HT1080 (cell line): Measurements from ENCODE around the gene MPP7. TPM values are rescaled to one million over a fixed set of nuclear protein-coding genes. Genes with fewer than 3 reads are reported as not detected.

Experiments
- DNase-seq: peaks from one replicate; pipeline ENCODE4 v3.0.0-alpha.2; 2015; ENCODE audit warnings: low read depth
- small RNA-seq: library from RNA; depleted of rRNA; stranded (forward); fragments of <200 nt; gene quantifications from one replicate; pipeline ENCODE3, GENCODE V24; 2014
- total RNA-seq: library from RNA; depleted of rRNA; stranded (reverse); fragments of >200 nt; shearing (Covaris generic); gene quantifications from 2 replicates; pipeline ENCODE4 v1.2.3, GENCODE V29; 2014; rRNA removed

Gene MPP7
- total RNA-seq, 1 experiment from 2014 or later: 0.27 TPM

DNA sequence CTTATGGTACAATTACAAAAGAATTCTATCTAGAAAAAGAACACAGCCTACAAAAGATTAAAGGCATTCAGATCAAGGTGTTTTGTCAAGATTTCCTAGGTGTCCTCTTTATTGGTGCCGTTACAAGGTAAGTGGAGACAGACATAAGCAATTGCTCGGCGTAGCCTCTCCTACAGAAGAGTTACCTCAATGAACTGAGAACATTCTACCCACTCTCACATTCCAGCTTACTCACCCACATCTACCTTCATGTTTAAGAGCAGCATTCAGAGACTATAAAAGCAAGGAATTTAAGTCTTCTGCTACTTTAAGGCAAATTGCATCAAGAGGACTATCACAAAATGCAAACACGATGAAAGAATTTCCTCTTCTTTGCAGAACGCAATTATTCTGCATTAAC is 29.5 kb downstream of the MPP7 start:
- no peak for DNase-seq

DNA sequence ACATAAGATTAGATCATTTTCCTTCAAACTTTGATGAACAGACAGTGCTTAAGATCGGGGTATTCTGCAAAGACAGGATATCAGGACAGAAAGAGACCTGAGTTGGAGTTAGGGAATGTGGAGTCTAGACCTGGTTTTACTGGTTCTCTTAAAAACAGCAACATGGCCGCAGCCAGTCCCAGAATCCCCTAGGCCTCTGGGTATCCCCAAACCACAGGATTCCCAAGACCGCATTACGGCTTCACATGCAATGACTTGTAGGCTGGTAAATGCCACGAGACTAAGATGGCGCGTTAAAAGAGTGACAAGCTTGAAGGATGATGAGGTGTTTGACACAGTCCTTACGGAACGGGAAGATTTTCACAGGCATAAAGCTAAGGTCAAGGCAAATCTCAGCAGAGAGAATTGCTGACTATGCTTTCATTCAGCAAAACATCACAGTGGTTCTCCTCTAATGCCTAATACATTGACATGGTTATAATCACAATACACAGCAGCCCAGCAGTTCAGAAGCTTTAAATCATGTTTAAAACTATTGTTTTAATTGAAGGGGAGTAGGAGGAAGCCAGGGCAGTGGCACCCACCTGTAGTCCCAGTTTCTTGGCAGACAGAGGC is 32.9 kb downstream of the MPP7 start:
- no peak for DNase-seq

DNA sequence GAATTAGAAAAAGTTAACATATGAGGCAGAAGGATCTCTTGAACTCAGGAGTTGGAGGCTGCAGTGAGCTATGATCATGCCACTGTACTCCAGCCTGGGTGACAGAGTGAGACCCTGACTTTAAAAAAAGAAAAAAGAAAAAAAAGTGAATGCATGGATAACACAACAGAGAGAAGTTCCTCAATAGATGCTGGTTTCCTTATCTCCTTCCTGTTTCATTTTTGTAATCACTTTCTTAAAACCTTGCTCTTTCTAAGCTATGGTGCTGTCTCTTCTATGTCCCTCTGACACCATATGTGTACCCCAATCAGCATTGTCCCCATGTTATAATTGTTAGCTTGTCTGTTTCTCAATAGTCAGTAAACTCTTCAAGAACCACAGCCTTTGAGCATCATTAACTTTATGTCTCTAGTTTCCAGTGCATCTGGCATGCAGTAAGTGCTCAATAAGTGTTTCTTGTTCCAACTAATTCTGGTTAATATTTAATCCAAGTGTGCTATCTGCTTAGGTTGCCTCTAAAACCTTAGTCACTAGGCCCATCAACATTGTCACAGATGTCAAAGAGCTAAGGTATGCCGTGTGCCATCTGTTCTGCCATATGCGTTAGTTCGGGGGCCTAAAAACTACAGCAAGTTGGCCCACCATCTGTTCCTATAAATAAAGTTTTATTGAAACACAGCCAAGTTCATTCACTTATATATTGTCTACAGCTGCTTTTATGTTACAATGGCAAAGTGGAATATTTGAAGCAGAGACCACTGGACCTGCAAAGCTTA is 36.2 kb downstream of the MPP7 start:
- DNase-seq: no peak

DNA sequence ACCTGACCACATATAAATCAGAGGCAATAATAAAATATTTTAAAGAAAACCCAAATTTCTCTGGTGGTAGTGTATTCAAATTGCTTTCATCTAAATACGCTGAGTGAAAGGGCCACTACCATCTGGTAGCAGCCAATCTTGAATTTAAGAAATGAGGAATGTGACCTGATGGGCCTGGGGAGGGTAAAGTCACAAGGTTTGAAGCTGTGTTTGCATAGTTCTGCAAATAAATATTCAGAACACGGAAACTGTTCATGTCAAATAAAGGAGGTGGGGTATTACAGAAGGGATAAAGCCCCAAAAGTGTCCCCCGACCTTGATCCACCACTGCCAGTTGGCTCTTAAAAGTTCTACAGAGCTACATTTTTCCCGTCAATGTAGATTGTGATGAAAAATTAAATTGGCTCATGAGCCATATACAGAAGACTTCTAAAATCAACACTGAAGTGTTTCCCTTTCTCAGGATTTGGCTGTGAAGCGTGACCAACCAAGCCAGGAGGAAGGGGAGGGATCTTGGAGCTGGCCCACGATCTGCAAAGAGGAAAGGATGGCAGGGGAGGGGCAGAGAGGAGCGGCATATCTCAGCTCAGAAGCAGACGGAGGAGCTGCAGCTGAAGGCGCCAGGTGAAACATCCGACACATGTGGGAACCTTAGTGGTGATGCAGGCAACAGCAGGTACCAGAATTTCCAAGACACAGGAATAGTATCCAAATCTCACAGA is 39.6 kb downstream of the MPP7 start:
- no peak for DNase-seq

DNA sequence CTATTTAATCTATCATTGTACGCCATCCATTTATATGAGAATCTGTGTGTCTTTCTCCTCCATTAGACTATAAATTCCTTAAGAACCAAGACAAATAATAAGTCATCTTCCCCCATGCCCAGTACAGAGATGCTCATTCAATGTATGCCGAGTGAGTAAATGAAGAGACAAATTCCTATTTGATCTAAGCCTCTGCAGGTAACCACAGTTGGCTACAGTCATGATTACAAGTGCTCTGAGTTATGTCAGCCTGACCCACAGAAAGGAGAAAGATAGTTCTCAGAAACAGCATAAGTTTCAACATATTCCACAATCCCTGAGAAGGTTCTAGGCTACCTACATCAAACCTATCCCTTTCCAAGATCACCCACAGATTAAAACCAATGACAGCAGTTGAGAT is 46.1 kb downstream of the MPP7 start:
- DNase-seq: peak; percentile 64

DNA sequence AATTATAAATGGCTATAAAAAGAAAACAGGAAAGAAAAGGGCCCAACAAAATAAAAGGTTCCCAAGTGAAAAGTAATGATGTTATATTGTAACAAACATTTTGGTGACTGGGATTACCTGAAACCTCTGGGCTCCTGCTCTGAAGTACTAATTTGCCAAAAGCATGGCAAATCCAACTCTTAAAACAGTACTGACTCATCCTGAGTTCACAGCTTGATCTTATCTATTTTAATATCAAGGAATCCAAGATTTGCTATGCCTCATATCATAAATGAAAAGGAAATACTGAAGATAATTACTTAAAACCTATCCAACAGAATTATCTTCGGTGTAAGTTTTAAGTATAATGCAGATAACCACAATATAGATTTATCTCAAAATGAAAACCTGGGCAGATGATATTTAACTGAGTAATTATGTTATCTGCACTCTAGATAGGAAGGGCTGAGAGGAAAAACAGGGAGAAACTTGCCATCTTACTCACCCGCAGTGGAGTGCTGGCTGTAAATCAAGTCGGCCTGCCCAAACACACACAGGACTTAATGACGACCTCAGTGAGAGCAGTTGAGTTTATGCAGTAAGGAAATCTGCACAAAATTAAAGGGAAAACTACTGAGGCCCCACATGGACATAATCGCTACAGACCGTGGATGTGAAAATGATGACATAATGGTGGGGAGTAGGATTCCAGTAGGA is 48.4 kb downstream of the MPP7 start:
- peak; percentile 44 for DNase-seq

DNA sequence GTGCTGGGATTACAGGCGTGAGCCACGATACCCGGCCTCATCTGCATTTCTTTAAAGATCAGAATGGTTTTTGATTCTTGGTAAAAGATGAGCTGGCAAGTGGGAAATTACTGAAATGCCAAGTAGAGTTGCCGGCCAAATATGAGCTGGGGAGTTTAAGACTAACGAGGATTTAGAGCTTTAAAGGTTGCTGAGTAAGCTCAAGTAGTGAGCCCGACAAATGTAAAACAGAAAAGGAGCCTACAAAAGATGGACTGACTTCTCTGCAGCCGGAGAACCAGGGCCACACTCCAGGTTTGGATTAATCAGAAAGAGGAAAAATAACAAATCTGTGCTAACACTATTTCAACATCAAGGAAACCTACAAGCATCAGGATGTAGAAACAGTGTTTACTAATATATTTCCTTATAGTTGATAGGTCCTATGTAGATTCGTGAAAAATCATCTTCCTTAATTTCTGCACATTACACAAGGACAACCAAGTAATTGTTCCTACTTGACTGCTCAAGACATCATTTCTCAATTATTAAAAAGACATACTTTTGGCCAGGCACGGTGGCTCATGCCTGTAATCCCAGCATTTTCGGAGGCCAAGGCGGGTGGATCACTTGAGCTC is 49.6 kb downstream of the MPP7 start:
- no peak for DNase-seq

Small RNA genes within 50 kb of the gene (small RNA-seq; reads per million reads assigned to genes)
- gene MIR8086: not detected

Other genes starting within 250 kb of the MPP7 start
- 49.6 and 65.5 TPM in 2 replicates for gene WAC, start 230.1 kb upstream of the MPP7 start, total RNA-seq